HUES64 (cell line): Measurements from ENCODE around the gene RHOG.

Experiments
- H3K27ac ChIP-seq: 2 replicates; pipeline ENCODE4 v1.7.0; 2013; ENCODE audit warnings: low read depth, low read length, inconsistent platforms
- H3K27me3 ChIP-seq: 2 replicates; pipeline ENCODE4 v1.6.1; 2013; ENCODE audit warnings: mild to moderate bottlenecking, low read length; ENCODE audit not compliant: insufficient read depth
- H3K36me3 ChIP-seq: 2 replicates; pipeline ENCODE4 v1.6.1; 2013; ENCODE audit warnings: mild to moderate bottlenecking, low read length; ENCODE audit not compliant: insufficient read depth
- H3K4me1 ChIP-seq: 2 replicates; pipeline ENCODE4 v1.6.1; 2013; ENCODE audit warnings: mild to moderate bottlenecking, low read length, moderate library complexity; ENCODE audit not compliant: insufficient read depth
- H3K4me3 ChIP-seq: 2 replicates; pipeline ENCODE4 v1.5.1; 2013; ENCODE audit warnings: mild to moderate bottlenecking, low read length, moderate library complexity
- H3K9ac ChIP-seq: 2 replicates; pipeline ENCODE4 v1.6.1; 2013; ENCODE audit warnings: mild to moderate bottlenecking, low read depth, low read length
- H3K9me3 ChIP-seq: 2 replicates; pipeline ENCODE4 v1.6.1; 2013; ENCODE audit warnings: low read depth, low read length; ENCODE audit not compliant: insufficient read depth
- WGBS: fragments of 150-250, 120-280 bp; methylation state at CpG from one replicate; pipeline ENCODE4 v1.1.7; 2013; ENCODE audit warnings: missing lambda C conversion rate; 5-methylcytosine and 5-hydroxymethylcytosine counted together

The RHOG gene

DNA sequence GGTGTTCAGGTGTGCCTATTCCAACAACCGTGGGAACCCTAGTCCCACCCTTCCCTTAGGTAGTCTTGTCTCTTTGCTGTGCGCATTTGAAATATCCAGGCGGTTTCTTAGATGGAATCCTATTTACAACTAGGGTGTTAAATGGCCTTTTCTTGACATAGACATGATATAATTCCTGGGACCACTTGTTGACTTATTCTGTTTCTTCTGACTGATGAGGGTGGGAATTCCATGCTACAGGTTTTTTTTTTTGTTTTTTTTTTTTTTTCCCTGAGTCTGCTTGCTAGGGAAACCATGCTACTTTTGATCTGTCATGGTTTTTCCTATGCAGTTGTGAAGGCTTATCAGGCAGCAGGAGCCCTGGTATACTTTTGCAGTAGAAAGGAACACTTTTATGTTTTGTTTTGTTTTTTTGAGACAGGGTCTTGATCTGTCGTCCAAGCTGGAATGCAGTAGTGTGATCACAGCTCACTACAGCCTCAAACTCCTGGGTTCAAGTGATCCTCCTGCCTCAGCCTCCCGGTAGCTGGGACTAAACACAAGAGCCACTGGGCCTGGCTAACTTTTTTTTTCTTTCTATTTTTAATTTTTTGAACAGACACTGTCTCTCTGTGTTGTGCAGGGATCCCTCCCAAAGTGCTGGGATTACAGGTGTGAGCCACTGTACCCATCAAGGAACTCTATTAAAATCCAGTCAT, 16.2 kb upstream of the RHOG start:
- Histone ChIP-seq H3K4me3 (peak overlapping the region; percentile 73; the same call in 1 of the 2 replicates), H3K27ac (no peak overlapping the region), H3K4me1 (peaks cover 38% of the 10 kb centered on the region), H3K36me3 (no peaks in the 10 kb centered on the region), H3K9me3 (no peaks in the 10 kb centered on the region), H3K9ac (no peak overlapping the region), H3K27me3 (peaks cover 23% of the 10 kb centered on the region)
- WGBS, result 90% methylated on average over 5 of the region's 5 CpGs

DNA sequence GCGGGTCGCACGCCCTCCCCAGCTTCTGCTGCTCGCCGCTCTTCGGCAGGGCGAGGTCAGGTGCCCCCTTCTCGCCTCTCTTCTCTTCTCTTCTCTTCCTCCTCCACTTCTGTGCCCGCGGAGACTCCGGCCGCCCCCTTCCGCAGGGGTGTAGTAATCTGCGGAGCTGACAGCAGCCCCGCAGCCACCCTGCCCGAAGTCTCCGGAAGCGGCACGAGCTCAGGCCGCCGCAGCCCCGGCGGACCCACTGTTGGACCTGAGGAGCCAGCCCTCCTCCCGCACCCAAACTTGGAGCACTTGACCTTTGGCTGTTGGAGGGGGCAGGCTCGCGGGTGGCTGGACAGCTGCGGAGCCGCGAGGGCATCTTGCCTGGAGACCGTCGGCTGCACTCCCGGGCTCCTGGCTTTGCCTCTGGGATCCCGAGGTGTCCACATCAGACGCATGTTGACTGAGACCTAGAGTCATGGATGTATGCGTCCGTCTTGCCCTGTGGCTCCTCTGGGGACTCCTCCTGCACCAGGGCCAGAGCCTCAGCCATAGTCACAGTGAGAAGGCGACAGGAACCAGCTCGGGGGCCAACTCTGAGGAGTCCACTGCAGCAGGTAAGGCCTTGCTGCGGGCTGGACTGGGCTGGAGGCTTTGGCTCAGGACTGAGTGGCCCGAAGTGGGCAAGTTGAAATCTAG, 15.2 kb upstream of the RHOG start:
- peaks cover 23% of the 10 kb centered on the region for H3K27me3 ChIP-seq
- peak overlapping the region; percentile 73 for H3K4me3 ChIP-seq
- no peaks in the 10 kb centered on the region for H3K36me3 ChIP-seq
- WGBS, result 10% methylated on average over 40 of the region's 40 CpGs
- peaks cover 32% of the 10 kb centered on the region for H3K4me1 ChIP-seq
- H3K27ac ChIP-seq, result no peak overlapping the region
- H3K9ac ChIP-seq, result peak overlapping the region; percentile 62
- no peaks in the 10 kb centered on the region for H3K9me3 ChIP-seq

DNA sequence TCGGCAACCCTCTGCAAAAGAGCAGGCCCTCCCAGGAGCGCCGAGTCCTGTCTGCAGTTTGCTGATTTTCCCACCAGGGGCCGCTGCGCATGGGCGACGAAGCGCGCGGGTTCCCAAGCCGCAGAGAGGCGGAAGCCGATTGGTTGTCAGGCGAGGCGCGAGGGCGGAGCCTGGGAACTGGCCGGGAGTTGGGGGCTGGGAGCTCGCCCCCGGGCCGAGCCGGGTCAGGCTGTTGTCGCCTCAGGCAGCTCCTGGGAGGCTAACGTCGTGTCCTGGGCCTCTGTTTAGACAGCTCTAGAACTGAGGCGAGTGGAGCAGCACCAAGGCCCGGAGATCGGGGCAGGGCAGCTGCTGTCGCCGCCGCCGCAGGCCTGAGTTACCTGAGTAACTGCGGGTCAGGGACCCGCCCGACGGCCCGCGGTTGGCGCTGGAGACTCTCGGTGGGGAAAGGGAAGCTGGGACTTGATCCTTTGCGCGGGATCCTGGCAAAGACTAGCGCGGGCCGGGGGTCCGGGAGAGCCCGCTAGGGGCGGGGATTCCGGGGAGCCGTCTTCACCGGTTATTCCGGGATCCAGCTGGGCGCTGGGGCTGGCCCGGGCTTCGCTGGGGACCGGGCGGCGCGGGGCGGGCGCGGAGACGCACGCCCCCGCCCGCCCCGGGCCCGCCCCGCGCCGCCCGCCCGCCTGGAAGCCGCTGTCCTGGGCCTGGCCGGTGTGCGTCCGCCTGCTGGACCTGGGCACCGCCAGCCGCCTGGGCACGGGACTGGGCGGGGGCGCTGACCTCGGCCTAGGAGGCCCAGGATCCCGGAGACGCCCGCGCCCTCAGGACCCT, 14.4 kb upstream of the RHOG start, which contains the start of gene STIM1:
Gene STIM1 (plus strand): TSS at position 688 of the 831 bp plus-strand sequence. CDS start 607 bp downstream, outside the sequence.
- Histone ChIP-seq H3K27me3 (peaks cover 20% of the 10 kb centered on the region), H3K27ac (peak within 1 kb of the TSS; percentile 79; the same call in 1 of the 2 replicates), H3K9me3 (no peaks in the 10 kb centered on the region), H3K4me3 (peak within 1 kb of the TSS; percentile 73), H3K36me3 (no peaks in the 10 kb centered on the region), H3K9ac (peak within 1 kb of the TSS; percentile 62), H3K4me1 (peaks cover 27% of the 10 kb centered on the region)
- WGBS, result under 1% methylated on average over 86 of the region's 87 CpGs

DNA sequence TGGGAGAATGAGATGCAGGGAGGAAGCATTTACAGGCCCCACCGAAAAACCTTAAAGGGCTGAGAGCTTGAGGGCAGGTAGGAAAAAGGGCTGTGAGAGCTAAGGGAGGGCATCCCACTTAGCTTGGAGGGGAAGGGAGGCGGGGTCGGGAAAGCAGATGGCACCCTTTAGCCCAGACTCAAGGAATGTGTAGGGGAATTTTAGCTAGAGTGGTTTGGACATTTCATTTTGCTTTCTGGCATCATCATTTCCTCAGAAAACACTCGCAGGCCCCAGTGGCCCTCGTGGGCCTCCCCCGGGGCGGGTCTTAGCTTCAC, 13.9 kb upstream of the RHOG start:
- peak overlapping the region; percentile 73 for H3K4me3 ChIP-seq
- H3K9me3 ChIP-seq, result no peaks in the 10 kb centered on the region
- H3K9ac ChIP-seq, result peak overlapping the region; percentile 28; the same call in 1 of the 2 replicates
- H3K4me1 ChIP-seq, result peaks cover 24% of the 10 kb centered on the region
- 19% methylated on average over 7 of the region's 7 CpGs for WGBS
- H3K27ac ChIP-seq, result no peak overlapping the region
- peaks cover 20% of the 10 kb centered on the region for H3K27me3 ChIP-seq
- H3K36me3 ChIP-seq, result no peaks in the 10 kb centered on the region

DNA sequence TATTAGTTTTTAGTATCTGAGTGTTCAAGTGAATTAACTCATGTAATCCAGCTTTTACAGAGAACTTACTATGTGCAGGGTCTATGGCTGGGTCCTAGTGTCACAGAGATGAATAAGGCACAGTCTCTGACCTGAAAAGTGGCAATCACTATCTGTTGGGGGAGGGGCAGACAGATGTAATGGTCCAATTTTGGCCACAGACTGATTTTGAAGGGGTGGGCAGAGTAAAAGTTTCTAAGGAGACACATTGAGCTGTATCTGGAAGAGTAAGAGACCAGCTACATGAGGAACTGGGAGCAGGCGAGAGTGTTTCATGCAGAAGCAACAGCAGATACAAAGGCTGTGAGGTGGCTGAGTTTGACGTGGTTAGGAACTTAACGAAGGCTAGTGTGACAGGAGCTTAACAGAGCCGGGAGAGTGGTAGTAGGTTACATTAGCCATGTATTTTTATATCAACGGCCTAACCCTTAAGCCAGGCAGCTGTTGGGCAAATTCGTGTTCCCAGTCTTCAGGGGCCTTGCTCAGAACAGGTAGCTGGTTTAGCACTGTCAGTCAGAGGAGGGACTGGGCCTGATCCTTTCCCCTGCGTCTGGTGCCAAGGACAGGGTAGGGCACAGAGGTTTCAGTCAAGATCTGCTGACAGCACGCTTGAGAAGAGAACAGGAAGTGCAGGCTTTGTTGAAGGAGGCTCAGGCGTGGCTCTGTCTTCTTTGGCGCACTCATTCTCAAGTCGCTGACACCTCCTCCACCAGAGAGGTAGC, 13.3 kb upstream of the RHOG start:
- WGBS, result 73% methylated on average over 11 of the region's 11 CpGs
- H3K36me3 ChIP-seq, result no peaks in the 10 kb centered on the region
- H3K27ac ChIP-seq, result no peak overlapping the region
- H3K9ac ChIP-seq, result peak overlapping the region; percentile 28; the same call in 1 of the 2 replicates
- H3K4me1 ChIP-seq, result peaks cover 21% of the 10 kb centered on the region
- peaks cover 20% of the 10 kb centered on the region for H3K27me3 ChIP-seq
- peak overlapping the region; percentile 73 for H3K4me3 ChIP-seq
- H3K9me3 ChIP-seq, result no peaks in the 10 kb centered on the region

DNA sequence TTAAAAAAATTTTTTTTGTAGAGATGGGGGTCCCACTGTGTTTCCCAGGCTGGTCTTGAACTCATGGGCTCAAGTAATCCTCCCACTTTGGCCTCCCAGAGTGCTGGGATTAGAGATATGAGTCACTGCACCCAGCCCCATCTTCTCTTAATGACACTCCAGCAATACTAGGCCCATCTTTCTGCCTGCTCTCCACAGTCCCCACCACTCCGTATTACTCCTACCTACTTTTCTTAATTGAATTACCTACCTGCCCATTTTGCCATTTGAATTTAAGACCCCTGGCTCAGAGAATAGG, 12.7 kb upstream of the RHOG start:
- H3K36me3 ChIP-seq, result no peaks in the 10 kb centered on the region
- H3K9ac ChIP-seq, result no peak overlapping the region
- peaks cover 20% of the 10 kb centered on the region for H3K27me3 ChIP-seq
- 90% methylated on average over 1 of the region's 1 CpG for WGBS
- H3K9me3 ChIP-seq, result no peaks in the 10 kb centered on the region
- H3K4me3 ChIP-seq, result no peak overlapping the region
- H3K4me1 ChIP-seq, result peaks cover 18% of the 10 kb centered on the region
- H3K27ac ChIP-seq, result no peak overlapping the region

DNA sequence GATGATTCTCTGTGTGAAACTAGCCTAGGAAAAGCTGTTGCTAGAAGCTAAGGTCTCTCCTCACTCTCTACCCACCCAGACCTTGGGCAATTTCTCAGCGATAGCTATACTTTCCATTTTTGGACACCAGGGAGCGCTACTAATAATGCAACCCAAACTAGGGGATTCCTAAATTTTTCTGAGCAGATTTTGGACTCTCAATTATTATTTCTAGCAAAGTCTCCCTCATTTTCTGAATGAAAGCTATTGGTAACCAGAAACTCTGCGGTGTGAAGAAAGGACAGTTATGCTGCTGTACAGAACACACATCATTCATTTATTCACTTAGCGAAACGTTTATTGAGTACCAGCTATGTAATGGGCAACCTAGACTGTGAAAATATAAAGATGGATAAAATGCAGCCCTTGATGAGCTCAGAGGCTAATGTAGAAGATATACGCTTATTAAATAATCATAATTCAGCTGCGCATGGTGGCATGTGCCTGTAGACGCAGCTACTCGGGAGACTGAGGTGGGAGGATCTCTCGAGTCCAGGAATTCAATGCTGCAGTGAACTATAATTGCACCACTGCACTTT, 8.6 kb upstream of the RHOG start:
- H3K27ac ChIP-seq, result no peak overlapping the region
- no peaks in the 10 kb centered on the region for H3K27me3 ChIP-seq
- WGBS, result 74% methylated on average over 10 of the region's 10 CpGs

DNA sequence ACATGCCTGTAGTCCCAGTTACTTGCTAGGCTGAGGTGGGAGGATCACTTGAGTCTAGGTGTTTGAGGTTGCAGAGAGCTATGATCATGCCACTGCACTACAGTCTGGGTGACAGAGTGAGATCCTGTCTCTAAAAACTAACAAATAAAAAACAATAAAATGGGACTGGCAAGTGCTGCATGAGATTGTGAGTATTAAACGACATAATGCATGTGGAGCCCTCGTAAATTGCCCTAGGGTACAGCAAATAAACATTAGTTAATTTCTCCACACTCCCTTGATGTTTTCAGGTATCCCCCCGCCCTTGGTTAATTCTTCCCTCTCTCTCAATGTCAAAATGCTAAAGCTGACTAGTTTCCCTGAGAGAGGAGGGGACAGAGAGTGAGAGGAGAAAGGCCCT, 4.9 kb upstream of the RHOG start:
- Histone ChIP-seq H3K36me3 (no peaks in the 10 kb centered on the region), H3K27ac (no peak overlapping the region), H3K9ac (no peak overlapping the region), H3K9me3 (no peaks in the 10 kb centered on the region), H3K4me1 (peaks cover 5% of the 10 kb centered on the region), H3K4me3 (no peak overlapping the region), H3K27me3 (peaks cover 6% of the 10 kb centered on the region; the same call in 1 of the 2 replicates)
- 87% methylated on average over 3 of the region's 3 CpGs for WGBS

More for the DNA sequence above, 8.6 kb upstream of the RHOG start:
- Histone ChIP-seq H3K4me1 (peaks cover 6% of the 10 kb centered on the region), H3K9me3 (no peaks in the 10 kb centered on the region), H3K4me3 (no peak overlapping the region), H3K9ac (no peak overlapping the region), H3K36me3 (no peaks in the 10 kb centered on the region)

DNA sequence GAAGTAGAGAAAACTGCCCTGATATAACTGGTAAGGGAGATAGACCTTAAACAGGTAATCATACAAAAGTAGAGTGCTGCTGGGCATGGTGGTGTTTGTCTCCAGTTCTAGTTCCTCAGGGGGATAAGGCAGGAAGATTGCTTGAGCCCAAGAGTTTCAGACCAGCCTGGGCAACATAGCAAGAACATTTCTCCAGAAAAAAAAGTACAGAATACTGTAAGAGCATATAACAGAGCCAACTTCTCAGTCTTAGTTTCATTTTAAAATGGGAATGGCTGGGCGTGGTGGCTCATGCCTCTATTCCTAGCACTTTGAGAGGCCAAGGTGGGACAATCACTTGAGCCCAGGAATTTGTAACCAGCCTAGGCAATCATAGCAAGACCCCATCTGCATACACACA, 4.5 kb upstream of the RHOG start:
- WGBS, result 96% methylated on average over 1 of the region's 1 CpG

DNA sequence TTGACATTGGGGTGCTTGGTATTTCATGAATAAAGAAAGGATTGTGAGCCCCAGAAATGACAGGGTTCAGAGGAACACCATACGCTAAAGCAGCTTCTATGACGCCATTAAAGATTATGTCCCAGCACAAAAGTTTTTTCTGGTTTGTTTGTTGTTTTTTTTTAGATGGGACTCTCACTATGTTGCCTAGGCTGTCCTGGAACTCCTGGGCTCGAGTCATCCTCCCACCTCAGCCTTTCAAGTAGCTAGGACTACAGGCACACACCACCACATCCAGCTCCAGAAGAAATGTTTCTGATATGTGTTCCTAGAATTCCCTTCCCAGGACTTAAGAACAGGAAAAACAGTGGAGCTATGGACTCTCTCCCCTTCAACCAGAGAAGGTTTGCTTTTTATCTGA, 2.6 kb upstream of the RHOG start:
- Histone ChIP-seq H3K27me3 (peaks cover 6% of the 10 kb centered on the region; the same call in 1 of the 2 replicates), H3K9ac (no peak overlapping the region), H3K4me1 (peaks cover 8% of the 10 kb centered on the region), H3K27ac (no peak overlapping the region), H3K9me3 (no peaks in the 10 kb centered on the region), H3K4me3 (no peak overlapping the region), H3K36me3 (no peaks in the 10 kb centered on the region)
- 95% methylated on average over 3 of the region's 3 CpGs for WGBS

More for the DNA sequence above, 4.5 kb upstream of the RHOG start:
- no peak overlapping the region for H3K4me3 ChIP-seq
- H3K36me3 ChIP-seq, result no peaks in the 10 kb centered on the region
- H3K27me3 ChIP-seq, result peaks cover 6% of the 10 kb centered on the region; the same call in 1 of the 2 replicates
- H3K4me1 ChIP-seq, result peaks cover 5% of the 10 kb centered on the region
- no peak overlapping the region for H3K27ac ChIP-seq
- H3K9me3 ChIP-seq, result no peaks in the 10 kb centered on the region
- H3K9ac ChIP-seq, result no peak overlapping the region
